ENCODE results near the gene GALNT13.

- TF ChIP-seq MTA1 (CRISPR knock-in tag; IDR thresholded peaks at IDR 0.05; ENCODE audit: borderline replicate concordance) (no peak), TARDBP (CRISPR knock-in tag; IDR thresholded peaks at IDR 0.05) (no peak), CTCF (CRISPR knock-in tag; IDR thresholded peaks at IDR 0.05) (no peak), TFAP4 (IDR thresholded peaks at IDR 0.05; ENCODE audit: borderline replicate concordance, low read depth) (no peak)
Observed at GRCh38 chr2:154386186-154386585, 514.5 kb downstream of the GALNT13 start.
